Measurements from ENCODE around the gene PDE4A.

PDE4A gene

DNA sequence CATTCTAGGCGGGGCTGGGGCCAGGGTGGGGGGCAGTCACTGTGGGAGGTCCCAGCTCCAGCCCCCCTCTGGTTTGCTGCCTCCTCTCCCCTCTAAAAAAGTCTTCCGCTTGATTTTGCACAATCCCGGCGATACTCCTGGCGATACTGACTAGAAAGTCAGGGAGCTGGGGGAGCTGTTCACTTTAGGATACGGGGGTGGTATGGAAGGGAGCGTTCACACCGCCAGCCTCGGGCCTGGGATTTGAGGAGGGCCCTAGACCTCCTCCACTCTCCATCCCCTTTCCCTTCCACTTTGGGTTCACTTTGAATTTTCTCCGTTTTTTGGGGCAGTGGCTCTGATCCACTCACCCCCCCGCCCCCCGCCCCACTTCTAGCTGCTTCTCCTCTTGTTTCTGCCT is 47.8 kb downstream of the PDE4A start:
- no peak for DNase-seq

DNA sequence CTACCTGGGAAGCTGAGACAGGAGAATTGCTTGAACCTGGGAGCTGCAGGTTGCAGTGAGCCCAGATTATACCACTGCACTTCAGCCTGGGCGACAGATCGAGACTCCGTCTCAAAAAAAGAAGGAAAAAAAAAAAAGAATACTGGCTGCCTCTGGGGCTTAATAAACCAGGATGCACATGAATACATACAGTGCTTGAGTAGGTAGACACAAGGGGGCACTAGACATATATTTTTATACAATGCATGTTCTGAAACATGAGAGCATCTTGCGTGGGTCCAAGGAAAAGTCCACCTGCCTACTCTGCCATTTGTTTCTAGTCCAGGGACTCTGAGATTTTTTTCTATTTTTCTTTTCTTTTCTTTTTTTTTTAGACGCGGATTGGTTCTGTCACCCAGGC is 51.6 kb downstream of the PDE4A start:
- DNase-seq, result peak; percentile 22

DNA sequence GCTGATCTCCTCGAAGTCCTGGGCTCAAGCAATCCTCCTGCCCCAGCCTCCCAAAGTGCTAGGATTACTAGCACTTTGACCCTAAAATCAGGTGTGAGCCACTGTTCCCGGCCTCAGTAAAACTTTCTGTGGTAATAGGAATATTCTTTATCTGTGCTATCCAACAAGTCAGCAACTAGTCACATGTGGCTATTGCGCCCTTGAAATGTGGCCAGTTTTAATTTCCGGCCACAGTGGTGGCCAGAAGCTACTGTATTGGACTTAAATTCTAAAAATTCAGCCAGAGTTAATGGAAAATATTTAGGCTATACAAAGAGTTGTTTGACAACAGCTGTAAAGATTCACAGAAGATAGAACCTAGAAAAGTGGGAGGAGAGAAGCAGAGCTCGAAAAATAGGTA is 52.9 kb downstream of the PDE4A start:
- no peak for DNase-seq

DNA sequence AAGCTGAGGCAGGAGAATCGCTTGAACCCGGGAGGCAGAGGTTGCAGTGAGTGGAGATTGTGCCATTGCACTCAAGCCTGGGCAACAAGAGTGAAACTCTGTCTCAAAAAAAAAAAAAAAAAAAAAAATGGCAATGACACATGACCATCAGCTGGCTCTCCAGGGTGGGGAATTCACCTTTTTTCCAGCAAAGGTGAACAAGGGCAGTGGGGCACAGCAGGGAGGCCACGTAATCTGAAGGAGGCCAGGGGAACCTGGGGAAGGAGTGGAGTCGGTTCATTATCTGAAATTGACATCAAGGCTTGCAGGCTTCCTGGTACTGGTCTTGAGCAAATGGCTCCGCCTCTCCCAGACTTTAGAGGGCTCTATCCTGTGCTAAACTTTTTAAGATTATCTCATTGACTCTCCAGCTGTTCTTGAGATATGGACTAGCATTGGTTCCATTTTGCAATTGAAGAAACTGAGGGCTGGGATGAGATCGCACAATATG is 54.7 kb downstream of the PDE4A start:
- DNase-seq, result no peak

DNA sequence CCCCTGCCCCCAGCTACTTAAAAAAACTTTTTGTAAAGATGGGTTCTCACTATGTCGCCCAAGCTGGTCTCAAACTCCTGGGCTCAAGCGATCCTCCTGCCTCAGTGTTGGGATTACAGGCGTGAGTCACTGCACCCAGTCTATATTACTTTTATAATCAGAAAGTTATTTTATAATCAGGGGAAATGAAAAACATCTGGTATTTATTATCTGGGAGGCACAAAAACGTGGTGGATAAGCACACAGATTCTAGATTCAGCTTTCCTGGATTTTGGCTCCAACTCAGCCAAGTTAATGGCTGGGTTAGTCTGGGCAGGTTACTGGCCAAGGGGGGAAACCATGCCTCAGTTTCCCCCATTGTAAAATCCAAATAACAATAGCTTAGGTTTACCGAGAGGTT is 58.1 kb downstream of the PDE4A start:
- no peak for DNase-seq

DNA sequence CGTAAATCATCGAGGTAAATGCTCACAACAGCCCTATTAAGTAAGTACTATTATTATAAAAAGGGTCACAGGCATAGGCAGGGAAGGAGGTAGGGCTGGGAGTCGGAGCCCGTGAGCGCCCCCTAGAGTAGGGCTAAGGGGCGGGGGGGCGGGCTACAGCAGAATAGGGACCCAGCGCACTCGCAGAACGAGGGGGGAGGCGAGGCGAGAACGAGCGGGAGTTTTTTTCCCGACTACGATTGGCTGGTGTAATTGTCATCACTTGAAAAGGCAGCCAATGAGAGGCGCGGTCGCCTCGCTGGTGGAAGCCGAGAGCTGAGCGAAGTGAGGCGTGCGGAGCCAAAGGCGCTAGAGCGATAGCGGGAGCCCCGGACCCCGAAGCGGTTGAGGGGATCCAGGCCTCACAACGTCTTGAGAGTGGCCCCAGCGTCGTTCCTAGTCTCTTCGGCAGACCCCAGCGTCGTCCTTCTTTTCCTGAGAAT is 58.6 kb downstream of the PDE4A start:
- DNase-seq, result peak; percentile 55

DNA sequence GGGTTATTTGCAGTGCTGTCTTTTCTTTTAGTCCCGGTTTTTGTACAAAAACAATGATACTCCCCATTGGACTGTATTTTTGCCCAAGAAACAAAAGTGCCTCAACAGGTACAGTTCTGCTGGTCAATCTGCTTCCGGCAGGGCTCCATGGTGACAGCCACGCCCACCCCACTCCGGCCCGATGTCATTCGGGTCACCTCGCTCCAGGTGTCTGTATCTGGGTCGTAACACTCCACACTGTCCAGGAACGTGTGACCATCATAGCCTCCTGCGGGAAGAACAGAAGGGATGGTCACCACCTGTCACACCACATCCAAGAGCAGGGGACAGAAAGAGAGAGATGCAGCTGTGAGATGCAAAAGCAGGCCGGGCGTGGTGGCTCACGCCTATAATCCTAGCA is 66.2 kb downstream of the PDE4A start:
- DNase-seq, result no peak

DNA sequence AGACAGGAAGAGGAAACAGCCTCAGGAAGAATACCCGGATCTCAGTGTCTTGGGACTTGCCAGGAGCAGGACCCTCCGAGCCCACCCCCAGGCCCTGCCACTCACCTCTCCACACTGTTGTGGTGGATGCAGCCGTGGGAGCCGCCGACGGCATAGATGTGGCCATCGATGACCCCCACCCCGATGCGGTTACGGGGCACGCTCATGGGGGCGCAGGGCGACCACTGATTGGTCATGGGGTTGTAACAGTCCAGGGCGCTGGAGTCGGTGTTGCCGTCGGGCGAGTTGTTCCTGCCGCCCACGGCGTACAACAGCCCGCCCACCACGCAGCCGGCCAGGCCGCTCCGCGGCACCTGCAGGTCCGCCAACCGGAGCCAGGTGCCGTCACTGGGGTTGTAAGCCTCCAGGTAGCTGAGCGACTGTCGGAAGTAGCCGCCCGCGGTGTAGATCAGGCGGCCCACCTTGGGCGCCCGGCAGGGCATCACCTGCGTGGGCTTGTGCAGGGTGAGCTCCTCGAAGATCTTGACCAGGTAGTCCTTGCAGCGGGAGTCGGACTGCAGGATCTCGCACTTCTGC is 71.2 kb downstream of the PDE4A start:
- DNase-seq, result no peak

DNA sequence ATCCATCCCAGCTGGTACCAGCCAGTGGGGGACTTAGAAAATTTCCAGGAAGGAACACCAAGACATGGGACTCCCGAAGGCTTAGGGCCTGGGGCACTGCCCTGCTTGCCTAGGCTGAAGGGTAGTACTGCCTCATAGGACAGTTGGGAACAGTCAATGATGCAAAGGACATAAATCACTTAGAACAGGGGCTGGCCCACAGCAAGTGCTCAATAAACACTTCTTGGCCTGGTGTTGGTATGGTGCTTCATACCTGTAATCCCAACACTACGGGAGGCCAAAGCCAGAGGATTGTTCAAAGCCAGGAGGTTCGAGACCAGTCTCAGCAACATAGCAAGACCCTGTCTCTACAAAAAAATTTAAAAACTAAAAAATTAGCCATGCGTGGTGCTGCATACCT is 77.0 kb downstream of the PDE4A start:
- DNase-seq, result no peak

DNA sequence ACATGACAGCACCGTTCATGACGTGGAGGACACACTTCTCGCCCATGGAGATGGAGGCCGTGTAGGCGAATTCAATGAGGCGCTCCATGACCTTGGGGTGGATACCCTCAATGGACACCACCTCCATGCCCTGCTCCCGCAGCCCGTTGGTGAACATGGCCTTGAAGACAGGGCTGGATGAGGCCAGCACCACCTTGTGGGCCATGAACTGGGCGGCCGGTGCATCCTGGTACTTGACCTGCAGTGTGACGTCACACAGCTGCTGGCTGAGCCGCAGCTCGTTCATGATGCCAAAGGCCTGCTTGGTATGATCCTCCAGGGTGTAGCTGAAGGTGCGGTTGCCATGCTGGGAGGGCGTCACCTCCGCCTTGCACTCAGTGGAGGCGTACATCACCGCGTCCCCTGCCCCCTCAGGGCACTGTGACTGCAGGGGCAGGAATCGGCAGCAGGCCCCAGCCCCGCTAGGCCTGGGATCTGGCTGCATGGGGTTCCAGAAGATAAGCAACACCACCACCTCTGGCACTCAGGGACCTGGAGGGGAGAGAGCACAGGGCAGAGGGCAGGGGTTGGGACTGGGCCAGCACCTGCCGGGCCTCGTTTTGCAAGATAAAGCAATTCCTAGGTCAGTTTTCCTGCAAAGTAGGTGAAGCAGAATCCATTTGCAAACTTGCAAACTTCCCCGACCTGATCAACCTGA is 79.4 kb downstream of the PDE4A start:
- DNase-seq, result no peak

DNA sequence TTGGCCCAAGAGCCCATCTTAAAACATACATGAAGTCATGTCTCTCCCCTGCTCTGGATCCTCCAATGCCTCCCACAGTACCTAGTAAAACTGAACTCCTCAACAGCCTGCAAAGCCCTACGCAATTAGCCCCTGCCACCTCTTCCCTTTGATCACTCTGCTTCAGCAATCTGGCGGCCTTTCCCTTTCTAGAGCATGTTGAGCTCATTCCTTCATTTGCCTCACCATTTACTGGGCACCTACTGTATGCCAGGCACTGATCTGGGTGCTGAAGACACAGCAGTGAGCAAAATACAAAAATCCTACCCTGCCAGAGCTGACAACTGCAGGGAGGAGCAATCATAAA is 79.9 kb downstream of the PDE4A start:
- DNase-seq, result no peak

DNA sequence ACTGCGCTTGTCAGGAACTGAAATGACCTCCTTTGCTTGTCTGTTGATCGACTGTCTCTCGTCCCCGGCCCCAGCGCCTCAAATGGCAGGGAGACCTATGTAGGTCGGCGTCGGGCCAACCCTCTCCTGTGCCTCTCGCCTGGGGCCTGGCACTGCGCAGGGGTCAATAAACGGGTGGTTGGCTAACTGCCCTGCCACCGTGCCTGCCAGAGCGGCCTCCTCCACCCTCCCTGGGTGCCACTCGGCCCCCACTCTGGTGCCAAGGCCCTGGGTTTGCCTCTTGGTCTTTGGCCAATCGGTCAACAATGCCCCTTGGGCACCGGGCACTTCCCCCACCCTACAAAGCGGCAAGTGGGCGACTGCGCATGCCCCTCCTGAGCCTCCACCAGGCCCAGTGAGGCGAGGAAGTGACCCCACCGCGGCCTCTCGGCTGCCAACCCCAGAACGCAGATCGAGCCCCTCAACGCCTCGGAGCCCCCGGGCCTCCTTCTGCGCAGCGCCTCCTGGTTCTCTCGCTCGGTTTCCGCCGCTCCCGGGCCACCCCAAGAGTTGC is 81.7 kb downstream of the PDE4A start:
- peak; percentile 55 for DNase-seq

DNA sequence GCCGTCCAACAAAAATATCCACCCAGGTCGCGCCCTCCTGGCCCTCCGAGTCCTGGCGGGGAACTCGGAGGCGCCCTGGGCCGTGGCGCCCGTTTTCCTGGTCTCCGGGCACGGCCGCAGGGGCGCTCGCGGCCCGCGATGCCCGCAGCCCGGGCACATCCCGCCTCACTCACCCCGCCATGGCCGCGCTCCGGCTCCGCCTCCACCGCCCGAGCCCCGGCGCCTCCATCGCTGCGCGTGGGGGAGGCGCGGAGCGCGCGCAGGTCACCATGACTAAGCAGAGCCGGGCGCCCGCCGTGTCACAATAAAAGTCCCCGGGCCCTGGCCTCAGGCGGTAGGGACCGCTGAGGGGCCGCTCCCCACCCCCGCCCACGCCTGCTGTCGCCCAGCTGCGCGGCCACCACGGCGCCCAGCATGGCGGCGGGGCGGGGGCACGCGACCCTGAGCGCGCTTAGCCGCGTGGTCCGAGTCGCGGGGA is 82.2 kb downstream of the PDE4A start:
- DNase-seq, result peak; percentile 89

DNA sequence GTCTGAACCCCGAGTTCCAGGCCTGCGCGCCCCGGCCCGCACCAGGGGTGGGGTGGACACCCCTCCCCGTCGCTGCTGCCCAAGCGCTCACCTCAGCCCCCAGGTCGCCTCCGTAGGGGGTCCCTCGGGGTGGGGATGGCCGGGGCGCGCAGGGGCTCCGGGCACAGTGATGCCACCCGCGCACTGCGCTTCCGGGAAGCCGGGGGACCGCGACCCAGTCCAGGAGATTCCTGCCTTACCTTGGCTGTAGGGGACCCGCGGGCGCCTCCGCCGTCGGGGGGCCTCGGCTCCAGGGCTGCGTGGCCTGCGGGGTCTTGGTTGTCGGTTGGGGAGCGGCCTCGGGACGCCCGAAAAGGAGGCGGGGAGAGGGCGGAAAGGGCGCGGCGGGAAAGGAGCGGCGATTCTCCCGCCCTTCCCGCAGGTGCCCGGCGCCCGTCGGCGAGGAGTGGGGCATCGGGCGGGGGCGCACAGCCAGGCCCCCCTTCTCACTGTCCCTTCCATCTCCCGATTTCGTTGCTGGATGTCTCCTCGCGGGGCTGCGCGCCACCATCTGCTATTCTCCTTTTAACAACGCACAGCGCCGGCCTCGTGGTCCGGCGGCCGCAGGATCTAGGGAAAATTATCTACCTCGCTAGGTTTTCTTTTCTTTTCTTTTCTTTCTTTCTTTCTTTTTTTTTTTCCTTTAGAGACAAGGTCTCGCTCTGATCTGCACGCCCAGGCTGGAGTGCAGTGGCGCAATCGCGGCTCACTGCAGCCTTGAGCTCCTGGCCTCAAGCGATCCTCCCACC is 82.9 kb downstream of the PDE4A start, which contains the start of gene KEAP1:
TSS of gene KEAP1 (minus strand) at position 355 of the 788 bp plus-strand sequence. CDS start 3,323 bp downstream, outside the sequence.
- peak; percentile 12 for DNase-seq

DNA sequence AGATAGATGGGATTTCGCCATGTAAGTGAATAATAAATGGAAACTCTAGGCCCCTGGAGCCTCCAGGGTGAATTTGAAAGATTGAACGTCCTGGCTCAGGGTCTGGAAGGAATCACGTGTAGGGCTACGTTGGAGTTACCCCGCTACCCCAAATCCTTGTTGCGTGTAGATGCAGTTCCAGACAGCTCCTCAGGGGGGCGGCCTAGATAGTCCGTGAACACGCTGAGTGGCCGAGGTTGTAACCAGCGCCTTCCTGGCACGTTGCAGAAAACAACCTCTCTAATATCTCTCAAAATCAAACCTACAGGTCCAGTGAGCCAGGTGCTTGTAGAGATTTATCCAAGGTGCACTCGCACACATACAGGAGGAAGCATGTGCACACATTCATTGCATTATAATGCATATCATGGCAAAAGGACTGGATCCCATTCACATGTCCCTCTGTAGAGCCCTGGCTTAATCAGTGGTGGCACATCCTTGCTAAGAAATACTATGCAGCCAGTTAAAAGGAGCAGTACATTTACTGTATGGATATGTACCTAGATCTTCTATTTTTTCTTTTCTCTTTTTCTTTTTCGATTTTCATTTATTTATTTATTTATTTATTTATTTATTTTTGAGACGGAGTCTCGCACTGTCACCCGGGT is 85.4 kb downstream of the PDE4A start:
- peak; percentile 8 for DNase-seq

DNA sequence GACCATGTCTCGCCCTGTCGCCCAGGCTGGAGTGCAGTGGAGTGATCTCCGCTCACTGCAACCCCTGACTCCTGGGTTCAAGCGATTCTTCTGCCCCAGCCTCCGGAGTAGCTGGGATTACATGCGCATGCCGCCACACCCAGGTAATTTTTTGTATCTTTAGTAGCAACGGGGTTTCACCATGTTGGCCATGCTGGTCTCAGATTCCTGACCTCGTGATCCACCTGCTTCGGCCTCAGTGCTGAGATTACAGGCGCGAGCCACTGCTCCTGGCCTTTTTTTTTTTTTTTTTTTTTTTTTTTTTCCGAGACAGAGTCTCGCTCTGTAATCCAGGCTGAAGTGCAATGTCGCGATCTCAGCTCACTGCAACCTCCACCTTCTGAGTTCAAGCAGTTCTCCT is 87.7 kb downstream of the PDE4A start:
- DNase-seq, result no peak

DNA sequence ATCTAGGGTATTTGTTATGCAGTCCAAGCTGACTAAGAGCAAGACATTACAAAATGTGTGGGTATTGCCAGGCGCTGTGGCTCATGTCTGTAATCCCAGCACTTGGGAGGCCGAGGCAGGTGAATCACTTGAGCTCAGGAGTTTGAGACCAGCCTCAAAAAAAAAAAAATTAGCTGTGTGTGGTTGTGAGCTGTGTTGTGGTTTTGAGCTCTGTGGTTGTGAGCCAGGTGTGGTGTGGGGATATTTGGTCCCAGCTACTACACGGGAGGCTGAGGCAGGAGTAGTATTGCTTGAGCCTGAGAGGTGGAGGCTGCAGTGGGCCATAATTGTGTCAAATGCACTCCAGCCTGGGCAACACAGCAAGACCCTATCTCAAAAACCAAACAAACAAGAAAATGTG is 88.4 kb downstream of the PDE4A start:
- no peak for DNase-seq

DNA sequence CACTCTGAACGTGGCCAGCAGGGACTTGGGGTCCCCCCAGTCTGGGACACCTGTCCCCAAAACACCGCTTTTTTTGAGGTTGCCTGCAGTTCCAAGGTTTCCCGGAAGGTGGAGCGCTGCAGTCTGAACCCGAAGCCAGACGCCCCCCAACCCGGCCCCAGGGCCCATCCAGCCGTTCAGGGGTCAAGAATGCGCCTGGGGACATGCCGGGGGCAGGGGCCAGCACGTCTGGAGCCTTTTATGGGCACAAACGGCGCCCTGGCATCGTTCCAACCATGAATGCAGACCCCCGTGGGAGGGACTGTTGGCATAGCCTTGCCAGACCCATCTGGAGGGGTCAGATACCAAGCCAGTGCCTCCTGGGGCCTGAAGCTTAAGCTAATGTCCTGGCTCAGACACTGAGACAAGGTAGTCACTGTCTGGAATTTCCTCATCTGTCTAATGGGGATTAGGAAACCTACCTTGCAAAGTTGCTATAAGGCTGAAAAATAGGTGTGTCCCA is 90.0 kb downstream of the PDE4A start:
- DNase-seq, result peak; percentile 13

DNA sequence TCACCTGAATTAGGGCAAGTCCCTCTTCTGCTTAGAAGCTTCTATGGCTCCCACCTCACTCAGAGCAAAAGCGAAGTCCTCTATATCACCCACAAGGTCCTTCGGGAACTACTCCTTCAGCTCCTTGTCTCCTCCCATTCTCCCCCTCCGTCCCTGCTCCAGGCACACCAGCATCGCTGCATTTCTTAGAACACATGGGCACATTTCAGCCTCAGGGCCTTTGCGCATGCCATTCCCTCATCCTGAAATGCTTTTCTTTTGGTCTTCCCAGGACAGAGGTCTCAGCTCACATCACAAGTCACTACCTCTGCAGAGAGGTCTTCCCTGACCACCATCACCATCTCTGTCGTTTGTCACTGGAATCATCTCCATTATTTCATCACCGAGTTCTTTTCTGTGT is 92.9 kb downstream of the PDE4A start:
- no peak for DNase-seq

DNA sequence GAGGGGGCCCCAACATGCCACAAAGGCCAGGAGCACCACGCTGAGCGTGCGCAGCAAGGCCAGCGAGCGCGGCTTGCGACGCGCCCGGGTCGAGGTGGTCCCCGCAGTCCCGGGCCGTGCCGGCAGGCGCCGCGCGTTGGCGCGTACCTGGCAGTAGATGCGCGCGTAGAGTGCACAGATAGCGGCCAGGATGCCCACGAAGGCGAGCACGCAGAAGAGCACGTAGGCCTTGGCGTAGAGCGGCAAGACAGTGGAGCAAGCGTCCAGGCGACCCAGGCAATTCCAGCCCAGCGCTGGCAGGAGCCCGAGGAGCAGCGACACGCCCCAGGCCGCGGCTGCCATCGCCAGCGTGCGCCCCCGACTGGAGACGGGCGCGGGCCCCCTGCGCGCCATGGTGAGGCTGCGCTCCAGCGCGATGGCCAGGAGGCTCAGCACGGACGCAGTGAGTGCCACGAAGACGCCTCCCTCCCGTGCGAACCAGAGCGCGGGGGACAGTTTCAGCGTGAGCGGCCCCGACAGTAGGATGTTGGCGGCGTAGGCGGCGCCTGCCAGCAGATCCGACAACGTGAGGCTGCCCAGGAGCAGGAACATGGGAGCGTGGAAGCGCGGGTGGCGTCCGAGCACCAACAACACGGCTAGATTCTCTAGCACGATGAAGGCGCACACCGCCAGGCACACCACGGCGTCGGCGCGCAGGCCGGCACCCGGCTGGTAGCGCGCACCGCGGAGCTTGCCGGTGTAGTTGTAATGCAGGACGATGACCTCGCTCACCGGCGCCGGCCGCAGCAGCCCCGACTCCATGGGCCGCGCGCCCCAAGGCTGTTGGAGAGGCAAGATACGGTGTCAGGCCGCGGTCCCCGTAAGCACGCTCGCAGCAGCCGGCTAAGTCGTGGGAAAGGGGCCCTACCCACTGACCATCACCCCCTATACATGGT is 94.1 kb downstream of the PDE4A start:
- no peak for DNase-seq

DNA sequence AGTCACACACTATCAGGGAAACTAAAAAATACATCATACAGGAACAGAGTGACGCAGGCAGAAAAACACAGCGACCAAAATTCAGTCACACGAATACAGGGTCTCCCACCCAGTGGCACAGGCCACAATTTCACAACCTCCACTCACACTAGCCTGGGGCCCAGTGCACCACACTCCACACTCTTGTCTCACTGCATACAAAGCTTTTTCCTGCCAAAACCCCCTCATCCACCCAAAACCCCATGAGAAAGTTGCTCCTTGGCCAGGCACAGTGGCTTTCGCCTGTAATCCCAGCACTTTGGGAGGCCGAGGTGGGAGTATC is 95.7 kb downstream of the PDE4A start:
- DNase-seq, result no peak
